Activated naive CD8-positive, alpha-beta T cell treated with anti-CD3 and anti-CD28 coated beads, Interleukin-2, amount 50 U/mL, for 24 hours (primary cell): ENCODE measurements around the gene TMEM184C.

Experiments
- ATAC-seq: fragments of 150-1000 bp; cut with Tn5 transposase; one replicate; pipeline ENCODE4 v1.10.0; 2021
- DNase-seq: peaks from one replicate; pipeline ENCODE4 v3.0.0; 2021
- H3K27ac Mint-ChIP-seq: one replicate; pipeline ENCODE4 v1.8.0; 2021; ENCODE audit warnings: mild to moderate bottlenecking, mixed read lengths
- H3K27me3 Mint-ChIP-seq: one replicate; pipeline ENCODE4 v1.8.0; 2021; ENCODE audit warnings: mixed read lengths
- H3K36me3 Mint-ChIP-seq: one replicate; pipeline ENCODE4 v1.8.0; 2021; ENCODE audit warnings: low read depth, mixed read lengths
- H3K4me1 Mint-ChIP-seq: one replicate; pipeline ENCODE4 v1.8.0; 2021; ENCODE audit warnings: mixed read lengths
- H3K4me3 Mint-ChIP-seq: one replicate; pipeline ENCODE4 v1.8.0; 2021; ENCODE audit warnings: mild to moderate bottlenecking, moderate library complexity, mixed read lengths
- H3K9me3 Mint-ChIP-seq: one replicate; pipeline ENCODE4 v1.8.0; 2021; ENCODE audit warnings: mixed read lengths

TMEM184C gene

GRCh38 chr4:147625733-147626132 lies 8.5 kb downstream of the TMEM184C start:
- Mint-ChIP-seq H3K27ac (no peak overlapping the region), H3K27me3 (no peaks in the 10 kb centered on the region), H3K4me1 (peaks cover 11% of the 10 kb centered on the region), H3K4me3 (no peak overlapping the region), H3K9me3 (no peaks in the 10 kb centered on the region), H3K36me3 (peaks cover 40% of the 10 kb centered on the region)
- ATAC-seq (no peak), DNase-seq (no peak)

- ATAC-seq (no peak), DNase-seq (no peak)
- Mint-ChIP-seq H3K4me1 (peaks cover 2% of the 10 kb centered on the region), H3K9me3 (no peaks in the 10 kb centered on the region), H3K36me3 (peaks cover 41% of the 10 kb centered on the region), H3K27ac (no peak overlapping the region), H3K27me3 (no peaks in the 10 kb centered on the region), H3K4me3 (no peak overlapping the region)
Measured at GRCh38 chr4:147626903-147627302, 9.7 kb downstream of the TMEM184C start.

GRCh38 chr4:147628415-147628814 lies 11.2 kb downstream of the TMEM184C start:
- Mint-ChIP-seq H3K9me3 (no peaks in the 10 kb centered on the region), H3K4me3 (no peak overlapping the region), H3K27me3 (no peaks in the 10 kb centered on the region), H3K36me3 (peaks cover 44% of the 10 kb centered on the region), H3K4me1 (no peaks in the 10 kb centered on the region), H3K27ac (no peak overlapping the region)
- no peak for DNase-seq
- ATAC-seq = no peak

GRCh38 chr4:147629783-147630730 lies 12.9 kb downstream of the TMEM184C start:
- H3K4me1 Mint-ChIP-seq = no peaks in the 10 kb centered on the region
- H3K9me3 Mint-ChIP-seq = no peaks in the 10 kb centered on the region
- no peak for ATAC-seq
- H3K4me3 Mint-ChIP-seq = no peak overlapping the region
- no peak overlapping the region for H3K27ac Mint-ChIP-seq
- no peaks in the 10 kb centered on the region for H3K27me3 Mint-ChIP-seq
- no peak for DNase-seq
- peaks cover 49% of the 10 kb centered on the region for H3K36me3 Mint-ChIP-seq

- H3K36me3 Mint-ChIP-seq = peaks cover 64% of the 10 kb centered on the region
- no peak overlapping the region for H3K27ac Mint-ChIP-seq
- no peaks in the 10 kb centered on the region for H3K27me3 Mint-ChIP-seq
- peaks cover 4% of the 10 kb centered on the region for H3K9me3 Mint-ChIP-seq
- DNase-seq = no peak
- no peak overlapping the region for H3K4me3 Mint-ChIP-seq
- no peak for ATAC-seq
- H3K4me1 Mint-ChIP-seq = no peaks in the 10 kb centered on the region
Measured at GRCh38 chr4:147633113-147633512, 15.9 kb downstream of the TMEM184C start.

GRCh38 chr4:147633643-147634042 lies 16.4 kb downstream of the TMEM184C start:
- Mint-ChIP-seq H3K27ac (no peak overlapping the region), H3K36me3 (peaks cover 64% of the 10 kb centered on the region), H3K4me1 (no peaks in the 10 kb centered on the region), H3K27me3 (no peaks in the 10 kb centered on the region), H3K9me3 (peaks cover 4% of the 10 kb centered on the region), H3K4me3 (no peak overlapping the region)
- ATAC-seq = no peak
- no peak for DNase-seq

GRCh38 chr4:147635348-147635747 lies 18.2 kb downstream of the TMEM184C start:
- H3K4me1 Mint-ChIP-seq = peaks cover 13% of the 10 kb centered on the region
- peaks cover 67% of the 10 kb centered on the region for H3K36me3 Mint-ChIP-seq
- no peak overlapping the region for H3K27ac Mint-ChIP-seq
- DNase-seq (no peak), ATAC-seq (peak; percentile 61)
- H3K27me3 Mint-ChIP-seq = no peaks in the 10 kb centered on the region
- H3K4me3 Mint-ChIP-seq = no peak overlapping the region
- H3K9me3 Mint-ChIP-seq = peaks cover 4% of the 10 kb centered on the region

- Mint-ChIP-seq H3K4me3 (no peak overlapping the region), H3K36me3 (peaks cover 80% of the 10 kb centered on the region), H3K27ac (no peak overlapping the region), H3K4me1 (peaks cover 15% of the 10 kb centered on the region), H3K27me3 (no peaks in the 10 kb centered on the region), H3K9me3 (peaks cover 4% of the 10 kb centered on the region)
- ATAC-seq (no peak), DNase-seq (no peak)
Measured at GRCh38 chr4:147638365-147638764, 21.2 kb downstream of the TMEM184C start.

GRCh38 chr4:147638942-147639341 lies 21.7 kb downstream of the TMEM184C start:
- no peaks in the 10 kb centered on the region for H3K27me3 Mint-ChIP-seq
- ATAC-seq (peak; percentile 40), DNase-seq (no peak)
- peaks cover 4% of the 10 kb centered on the region for H3K9me3 Mint-ChIP-seq
- peak overlapping the region; percentile 60 for H3K27ac Mint-ChIP-seq
- H3K4me3 Mint-ChIP-seq = no peak overlapping the region
- H3K36me3 Mint-ChIP-seq = peaks cover 75% of the 10 kb centered on the region
- peaks cover 15% of the 10 kb centered on the region for H3K4me1 Mint-ChIP-seq

- peak overlapping the region; percentile 60 for H3K27ac Mint-ChIP-seq
- H3K4me1 Mint-ChIP-seq = peaks cover 15% of the 10 kb centered on the region
- no peaks in the 10 kb centered on the region for H3K27me3 Mint-ChIP-seq
- peaks cover 4% of the 10 kb centered on the region for H3K9me3 Mint-ChIP-seq
- H3K4me3 Mint-ChIP-seq = no peak overlapping the region
- peaks cover 71% of the 10 kb centered on the region for H3K36me3 Mint-ChIP-seq
- ATAC-seq (no peak), DNase-seq (no peak)
Measured at GRCh38 chr4:147639388-147639787, 22.2 kb downstream of the TMEM184C start.

- ATAC-seq = no peak
- peaks cover 15% of the 10 kb centered on the region for H3K4me1 Mint-ChIP-seq
- no peak overlapping the region for H3K4me3 Mint-ChIP-seq
- H3K9me3 Mint-ChIP-seq = peaks cover 4% of the 10 kb centered on the region
- H3K36me3 Mint-ChIP-seq = peaks cover 64% of the 10 kb centered on the region
- DNase-seq = no peak
- H3K27ac Mint-ChIP-seq = no peak overlapping the region
- H3K27me3 Mint-ChIP-seq = no peaks in the 10 kb centered on the region
Measured at GRCh38 chr4:147640331-147640730, 23.1 kb downstream of the TMEM184C start.

GRCh38 chr4:147643616-147644015 lies 26.4 kb downstream of the TMEM184C start:
- Mint-ChIP-seq H3K27ac (no peak overlapping the region), H3K36me3 (peaks cover 50% of the 10 kb centered on the region), H3K9me3 (no peaks in the 10 kb centered on the region), H3K27me3 (no peaks in the 10 kb centered on the region), H3K4me3 (no peak overlapping the region), H3K4me1 (peaks cover 42% of the 10 kb centered on the region)
- ATAC-seq (no peak), DNase-seq (no peak)

- Mint-ChIP-seq H3K36me3 (peaks cover 51% of the 10 kb centered on the region), H3K27ac (no peak overlapping the region)
- no peak for ATAC-seq
Measured at GRCh38 chr4:147644471-147644870, 27.3 kb downstream of the TMEM184C start.

GRCh38 chr4:147645099-147645498 lies 27.9 kb downstream of the TMEM184C start:
- DNase-seq (no peak), ATAC-seq (no peak)
- H3K9me3 Mint-ChIP-seq = no peaks in the 10 kb centered on the region
- H3K27ac Mint-ChIP-seq = no peak overlapping the region
- H3K27me3 Mint-ChIP-seq = no peaks in the 10 kb centered on the region
- no peak overlapping the region for H3K4me3 Mint-ChIP-seq
- peaks cover 40% of the 10 kb centered on the region for H3K4me1 Mint-ChIP-seq
- H3K36me3 Mint-ChIP-seq = peaks cover 51% of the 10 kb centered on the region

More at GRCh38 chr4:147644471-147644870, 27.3 kb downstream of the TMEM184C start:
- peaks cover 40% of the 10 kb centered on the region for H3K4me1 Mint-ChIP-seq
- no peak for DNase-seq
- H3K27me3 Mint-ChIP-seq = no peaks in the 10 kb centered on the region
- H3K4me3 Mint-ChIP-seq = no peak overlapping the region
- H3K9me3 Mint-ChIP-seq = no peaks in the 10 kb centered on the region

- no peak for ATAC-seq
- Mint-ChIP-seq H3K4me3 (no peak overlapping the region), H3K4me1 (peaks cover 50% of the 10 kb centered on the region), H3K9me3 (no peaks in the 10 kb centered on the region), H3K27me3 (no peaks in the 10 kb centered on the region), H3K27ac (no peak overlapping the region), H3K36me3 (peaks cover 46% of the 10 kb centered on the region)
- DNase-seq = no peak
Measured at GRCh38 chr4:147648656-147649055, 31.5 kb downstream of the TMEM184C start.
